ENCODE measurements around the gene S100A14. TPM values are rescaled to one million over a fixed set of nuclear protein-coding genes. Genes with fewer than 3 reads are reported as not detected.

Gene S100A14
- total and polyA plus RNA-seq, 12 donors: 0.32 to 2.2 (median 0.88) TPM; not detected in 7

DNA sequence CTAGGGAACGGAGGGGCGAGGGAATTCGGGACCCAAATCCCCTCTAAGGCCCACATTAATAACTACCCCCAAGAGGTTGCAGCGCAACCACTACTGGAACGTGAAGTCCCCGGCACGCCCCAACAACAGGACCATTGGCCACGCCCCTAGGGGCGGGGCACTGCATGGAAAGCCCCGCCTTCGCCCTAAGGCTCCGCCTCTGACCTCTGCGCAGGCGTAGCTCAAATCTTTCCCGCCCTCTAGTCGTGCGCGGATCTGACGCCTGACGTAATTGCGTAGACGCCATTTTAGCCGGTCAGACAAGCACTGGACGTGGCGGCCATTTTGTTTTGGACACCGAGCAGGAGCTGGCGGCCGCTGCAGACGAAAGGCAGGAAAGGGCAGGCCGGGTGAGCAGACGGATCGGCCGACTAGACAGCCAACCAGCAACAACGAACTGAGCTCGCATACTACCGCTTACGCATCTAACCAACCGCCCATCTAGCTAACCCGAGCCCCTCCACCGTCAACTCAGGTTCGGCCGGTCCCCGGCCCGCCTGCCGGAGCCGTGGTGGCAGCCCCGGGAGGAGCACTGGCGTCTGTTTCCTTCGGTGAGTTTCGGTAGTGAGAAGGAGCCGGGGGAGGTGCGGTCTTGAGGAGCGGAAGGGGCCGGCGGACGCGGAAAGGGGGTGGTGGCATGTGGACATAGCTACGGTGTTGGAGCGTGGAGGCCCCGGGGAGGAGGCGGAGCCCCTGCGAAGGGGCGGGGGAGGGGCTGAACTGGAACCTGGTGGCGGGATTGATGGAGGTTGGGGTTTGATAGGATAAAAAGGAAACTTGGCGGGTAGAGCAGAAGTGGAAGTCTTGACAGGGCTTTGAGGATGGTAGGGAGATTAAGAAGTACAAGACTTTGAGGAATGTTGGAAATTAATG is 17.9 kb upstream of the S100A14 start, which contains the start of gene CHTOP:
CHTOP (plus strand) TSS at position 313 of the 912 bp plus-strand sequence. CDS start 2,523 bp downstream, outside the sequence.
- WGBS, 4 donors: 1 to 7% (median 2%) methylated on average over 14 to 65 of the region's 65 CpGs
- intact Hi-C loops (cut with DNase I): no loop called here
- TF ChIP-seq POLR2A (IDR thresholded peaks at IDR 0.05) (peak; percentile 74 to 87), CTCF (IDR thresholded peaks at IDR 0.05) (peak in 3 of 6 experiments; percentile 6 to 41 (median 35))
- Histone ChIP-seq H3K4me1 (replicated peaks in 1 of 2) (peaks cover 25 to 41% of the 10 kb centered on the region in 2 donors), H3K4me3 (peak within 1 kb of the TSS; percentile 65 to 96 (median 85)), H3K27me3 (no peaks in the 10 kb centered on the region), H3K27ac (peak within 1 kb of the TSS; percentile 97 to 100 (median 99)), H3K36me3 (replicated peaks in 1 of 2) (peaks cover 0 to 29% of the 10 kb centered on the region in 2 donors), H3K9me3 (replicated peaks in 1 of 3) (no peaks in the 10 kb centered on the region)
- peak; percentile 97 to 99 (median 99) for DNase-seq

- WGBS, 4 donors: 39 to 63% (median 43%) methylated on average over 17 to 18 of the region's 18 CpGs
- H3K4me3 ChIP-seq: peak overlapping the region in 1 of 4 donors; percentile 78
Observed at GRCh38 chr1:153633161-153633753, 17.1 kb upstream of the S100A14 start.

DNA sequence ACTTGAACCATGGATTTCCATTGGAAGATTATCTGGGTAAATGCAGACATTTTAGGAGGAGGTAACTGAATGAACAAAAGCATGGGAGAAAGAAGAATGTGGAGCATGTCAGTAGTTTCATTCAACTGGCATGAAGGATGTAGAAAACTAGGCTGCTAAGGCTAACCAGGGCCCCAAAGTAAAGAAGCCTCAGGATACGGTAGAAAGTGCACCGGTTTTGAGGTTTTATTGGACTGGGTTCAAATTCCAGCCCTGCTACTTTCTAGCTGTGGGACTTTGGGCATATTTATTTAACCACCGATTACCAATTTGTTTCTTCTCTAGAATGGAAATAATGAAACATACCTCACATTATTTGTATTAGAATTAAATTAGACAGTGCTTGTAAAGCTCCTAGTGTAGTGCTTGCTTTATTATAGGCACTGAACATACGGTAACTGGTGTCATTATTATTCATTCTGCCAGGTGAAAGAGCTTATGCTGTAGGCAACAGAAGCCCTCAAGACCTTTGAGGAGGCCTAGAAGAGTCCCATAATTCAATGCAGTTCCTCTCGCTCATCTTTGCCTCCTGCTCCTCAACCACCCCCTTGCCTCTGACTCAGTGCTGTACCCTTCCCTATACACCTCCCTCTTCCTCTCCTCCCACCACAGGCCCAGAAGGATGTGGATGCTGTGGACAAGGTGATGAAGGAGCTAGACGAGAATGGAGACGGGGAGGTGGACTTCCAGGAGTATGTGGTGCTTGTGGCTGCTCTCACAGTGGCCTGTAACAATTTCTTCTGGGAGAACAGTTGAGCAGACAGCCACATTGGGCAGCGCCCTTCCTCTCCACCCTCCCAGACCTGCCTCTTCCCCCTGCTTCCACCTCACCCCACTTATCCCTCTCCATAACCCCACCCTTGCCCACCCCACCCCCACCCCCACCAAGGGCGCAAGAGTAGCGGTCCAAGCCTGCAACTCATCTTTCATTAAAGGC is 15.2 kb upstream of the S100A14 start:
- WGBS, 4 donors: 88 to 90% (median 89%) methylated on average over 9 to 10 of the region's 10 CpGs

More at GRCh38 chr1:153633161-153633753, 17.1 kb upstream of the S100A14 start:
- no peaks in the 10 kb centered on the region for H3K27me3 ChIP-seq
- peaks cover 25 to 37% of the 10 kb centered on the region in 2 donors for H3K4me1 ChIP-seq (replicated peaks in 1 of 2)
- no peaks in the 10 kb centered on the region for H3K9me3 ChIP-seq (replicated peaks in 1 of 3)
- TF ChIP-seq POLR2A (IDR thresholded peaks at IDR 0.05) (no peak), CTCF (IDR thresholded peaks at IDR 0.05) (peak in 1 of 6 experiments; percentile 5)
- intact Hi-C loops (cut with DNase I): no loop called here
- H3K27ac ChIP-seq: peak overlapping the region in 4 of 5 donors; percentile 34 to 100 (median 100)
- DNase-seq: peak in 1 of 7 donors; percentile 24
- peaks cover 0 to 21% of the 10 kb centered on the region in 2 donors for H3K36me3 ChIP-seq (replicated peaks in 1 of 2)

More for the DNA sequence above, 15.2 kb upstream of the S100A14 start:
- H3K4me1 ChIP-seq (replicated peaks in 1 of 2): peaks cover 23 to 26% of the 10 kb centered on the region in 2 donors
- DNase-seq: peak in 1 of 7 donors; percentile 47
- intact Hi-C loops (cut with DNase I): no loop called here
- H3K36me3 ChIP-seq (replicated peaks in 1 of 2): peaks cover 0 to 3% of the 10 kb centered on the region in 2 donors
- no peak overlapping the region for H3K27ac ChIP-seq
- no peaks in the 10 kb centered on the region for H3K9me3 ChIP-seq (replicated peaks in 1 of 3)
- H3K27me3 ChIP-seq: no peaks in the 10 kb centered on the region
- no peak for TF ChIP-seq CTCF (IDR thresholded peaks at IDR 0.05)
- H3K4me3 ChIP-seq: no peak overlapping the region

Measured in adrenal gland (tissue), 12 donors.